ENCODE results near the gene CAMK1D. TPM values are rescaled to one million over a fixed set of nuclear protein-coding genes. Genes with fewer than 3 reads are reported as not detected.

CAMK1D gene
- total and polyA plus RNA-seq, 2 of the 4 experiments (the other 2 are of a cell fraction): 5.0 to 5.3 TPM

- TF ChIP-seq ELK1 (IDR thresholded peaks at IDR 0.05; ENCODE audit: borderline replicate concordance, low read depth, low read length): no peak
Observed at GRCh38 chr10:12707461-12708185, 358.3 kb downstream of the CAMK1D start (continued).

GRCh38 chr10:12709000-12709401, 359.7 kb downstream of the CAMK1D start:
- intact Hi-C loops (cut with micrococcal nuclease) (loop anchor here (2.0 to 5.0 kb wide), 2 partner anchors 348 to 363 kb away; no protein-coding TSS in a partner anchor), dilution Hi-C loops (cut with HindIII; ENCODE audit: low sequenced_read_pairs, unreplicated experiment) (no loop called here), in situ Hi-C loops (cut with MboI; ENCODE audit: low sequenced_read_pairs) (loop anchor here (25.0 kb wide), 1 partner anchor 353 kb away; no protein-coding TSS in a partner anchor)
- Histone ChIP-seq H3K23ac (ENCODE audit: low read depth, low read length) (peak overlapping the region; percentile 66), H3K4me1 (ENCODE audit: control insufficient read depth, insufficient read depth, low read length) (peaks cover 33% of the 10 kb centered on the region), H2AFZ (replicated peaks; ENCODE audit: low read length, poor library complexity) (peak overlapping the region; percentile 75), H2BK20ac (ENCODE audit: low read depth, low read length) (peak overlapping the region; percentile 97), H4K20me1 (ENCODE audit: insufficient read depth, low read length) (no peaks in the 10 kb centered on the region), H3K36me3 (ENCODE audit: control insufficient read depth, insufficient read depth, low read length) (no peaks in the 10 kb centered on the region), H3K9me3 (ENCODE audit: control insufficient read depth, insufficient read depth, low read length) (no peaks in the 10 kb centered on the region), H3K79me1 (ENCODE audit: low read depth in 1 of 2, low read length in 2 of 2) (0 out of 4 replicates have a peak, but pooled peaks cover 0 to 4% of the 10 kb centered on the region in 2 experiments), H2BK15ac (ENCODE audit: low read depth, low read length) (peak overlapping the region; percentile 97; the same call in 2 of the 3 replicates), H2BK5ac (ENCODE audit: low read depth, low read length, poor library complexity, severe bottlenecking) (peak overlapping the region; percentile 96), H4K91ac (ENCODE audit: insufficient read depth, low read depth, low read length) (peak overlapping the region; percentile 93), H2AK9ac (replicated peaks; ENCODE audit: low read depth, low read length, poor library complexity) (peak overlapping the region; percentile 32), H3K18ac (ENCODE audit: low read depth, low read length) (peak overlapping the region; percentile 99), H2AK5ac (ENCODE audit: low read depth, low read length) (peak overlapping the region; percentile 87), H3K4me3 (ENCODE audit: insufficient read depth, low read depth, low read length) (no peak overlapping the region), H4K8ac (ENCODE audit: low read depth in 2 of 2, low read length in 2 of 2) (peak overlapping the region; percentile 86 to 94), H3K4me2 (ENCODE audit: low read depth, low read length) (peak overlapping the region; percentile 56; the same call in 1 of the 2 replicates), H3K27me3 (ENCODE audit: control insufficient read depth, insufficient read depth, low read length) (no peaks in the 10 kb centered on the region), H3K9ac (ENCODE audit: low read depth, low read length) (peak overlapping the region; percentile 51), H3K9me1 (ENCODE audit: insufficient read depth, low read length) (peaks cover 21% of the 10 kb centered on the region), H2BK120ac (ENCODE audit: low read depth, low read length) (peak overlapping the region; percentile 96), H4K5ac (ENCODE audit: low read depth, low read length) (peak overlapping the region; percentile 95), H3K27ac (ENCODE audit: insufficient read depth, low read length) (peak overlapping the region; percentile 93), H3K4ac (ENCODE audit: low read depth, low read length) (peak overlapping the region; percentile 89), H3K14ac (replicated peaks; ENCODE audit: low read depth, low read length) (peak overlapping the region; percentile 70), H3K56ac (ENCODE audit: extremely low read depth, insufficient read depth, low read length) (peak overlapping the region; percentile 61)
- ATAC-seq (ENCODE audit: low read depth) (no peak), DNase-seq (peak; percentile 56)
- POLR2A ChIA-PET (ENCODE audit: unreplicated experiment): no interaction called here
- TF ChIP-seq CTCF (conservative IDR thresholded peaks at IDR 0.05; ENCODE audit: low read depth, low read length) (no peak), MAZ (IDR thresholded peaks at IDR 0.05; ENCODE audit: borderline replicate concordance, low read depth, low read length) (peak; percentile 28; the same call in 1 of the 2 replicates), NFE2L2 (IDR thresholded peaks at IDR 0.05; ENCODE audit: low read depth, low read length) (no peak), FOS (IDR thresholded peaks at IDR 0.05; ENCODE audit: low read depth, low read length) (0 out of 2 replicates have a peak, but pooled peaks have one; percentile 30)
- no CpG with 5 or more reads among the region's 3 CpGs for WGBS, 2 experiments (ENCODE audit: extremely low coverage in 2 of 2, insufficient read length in 1 of 2)
- CTCF ChIA-PET: interaction anchor here (0.6 to 2.2 kb wide), 5 partner anchors 52 to 494 kb away, joined by 3 to 12 read pairs (median 3); no protein-coding TSS in a partner anchor
- BruUV-seq (replicated peaks): no TSS peak

Measured in IMR-90 (cell line).